K562 (cell line): ENCODE data around the gene CBLC. TPM values are rescaled to one million over a fixed set of nuclear protein-coding genes. Genes with fewer than 3 reads are reported as not detected.

Source experiments
- ATAC-seq: fragments of 200-7000 bp; cut with Tn5 transposase; 3 replicates; pipeline ENCODE4 v1.9.1; 2020; ENCODE audit warnings: moderate library complexity
- BruUV-seq: library from RNA; stranded (reverse); fragments of 400-500 nt; replicated peaks from 2 replicates; lab custom pipeline; 2021; lab: Mats Ljungman, UMichigan
- CTCF ChIA-PET: fragments of 300-600 bp; formaldehyde crosslinking; extraction: SDS; loops from one replicate; lab custom pipeline; 2021; ENCODE audit warnings: low intra/inter-chr PET ratio; lab: Yijun Ruan, JAX
- POLR2A ChIA-PET: fragments of 300-600, 350-650 bp; sonication (Branson Sonifier 250); formaldehyde crosslinking; extraction: SDS; loops from one replicate; lab custom pipeline; 2021; ENCODE audit warnings: antibody characterized with exemption, inconsistent platforms; lab: Yijun Ruan, JAX
- DNase-seq, 4 experiments: peaks; one replicate each; pipeline versions ENCODE4 v3.0.0 to v3.0.0-alpha.2; 2011 to 2018; ENCODE audit warnings: low spot score in 3 of 4, mixed read lengths in 3 of 4; ENCODE audit errors: extremely low read depth in 1 of 4
- FAIRE-seq: peaks from 2 replicates; lab custom pipeline; 2011; peaks lifted over from hg19 to GRCh38; lab: Jason Lieb, UNC
- H2AFZ ChIP-seq: 2 replicates; pipeline ENCODE4 v1.6.0; 2011; ENCODE audit warnings: low read depth, low read length, control low read depth, inconsistent platforms
- H3K27ac ChIP-seq: fragments of 200-600 bp; 3 replicates; pipeline ENCODE4 v1.8.0; 2011; ENCODE audit warnings: low read depth, mild to moderate bottlenecking, control low read depth, inconsistent platforms, low read length, moderate library complexity, mixed read lengths; ENCODE audit errors: extremely low read depth
- H3K27me3 ChIP-seq, 2 experiments: fragments of 300-600 bp in 1 of 2; 2 replicates in 1 of 2; 3 replicates in 1 of 2; pipeline versions ENCODE4 v1.6.0 to v1.8.0; 2011; ENCODE audit warnings: inconsistent platforms in 2 of 2, low read length in 2 of 2, mild to moderate bottlenecking in 1 of 2, mixed read lengths in 1 of 2, moderate library complexity in 1 of 2; ENCODE audit not compliant: control insufficient read depth in 2 of 2, insufficient read depth in 2 of 2
- H3K36me3 ChIP-seq: fragments of 300-600 bp; 3 replicates; pipeline ENCODE4 v1.8.0; 2011; ENCODE audit warnings: mild to moderate bottlenecking, low read length, inconsistent platforms; ENCODE audit not compliant: control insufficient read depth, insufficient read depth
- H3K4me1 ChIP-seq, 2 experiments: fragments of 200-600 bp in 1 of 2; replicated peaks in 1 of 2; 2 replicates in 1 of 2; 3 replicates in 1 of 2; pipeline versions ENCODE4 v1.5.1 to v1.8.0; 2011; ENCODE audit warnings: inconsistent platforms in 2 of 2, low read length in 2 of 2, mild to moderate bottlenecking in 1 of 2, mixed read lengths in 1 of 2, moderate library complexity in 1 of 2; ENCODE audit not compliant: control insufficient read depth in 2 of 2, insufficient read depth in 2 of 2
- H3K4me2 ChIP-seq: 2 replicates; pipeline ENCODE4 v1.6.1; 2011; ENCODE audit warnings: low read length, control low read depth, inconsistent platforms, mixed read lengths; ENCODE audit not compliant: insufficient read depth
- H3K4me3 ChIP-seq: fragments of 200-600 bp; sonication (generic), shearing (Covaris generic); 2 replicates; pipeline ENCODE4 v1.5.1; 2016; ENCODE audit warnings: control low read depth, inconsistent platforms
- H3K79me2 ChIP-seq: fragments of 200-600 bp; 3 replicates; pipeline ENCODE4 v1.8.0; 2011; ENCODE audit warnings: low read length, inconsistent platforms; ENCODE audit not compliant: control insufficient read depth, insufficient read depth
- H3K9ac ChIP-seq, 2 experiments: 2 replicates each; pipeline versions ENCODE4 v1.6.0 to v1.6.1; 2011; ENCODE audit warnings: low read depth in 2 of 2, low read length in 2 of 2, control low read depth in 1 of 2, inconsistent platforms in 1 of 2, mild to moderate bottlenecking in 1 of 2, mixed read lengths in 1 of 2; ENCODE audit not compliant: insufficient read depth in 1 of 2
- H3K9me1 ChIP-seq: one replicate; pipeline ENCODE4 v1.6.0; 2011; ENCODE audit warnings: inconsistent platforms, mild to moderate bottlenecking, low read length, moderate library complexity; ENCODE audit not compliant: control insufficient read depth, insufficient read depth
- H3K9me3 ChIP-seq: replicated peaks from 2 replicates; pipeline ENCODE4 v1.5.1; 2011; ENCODE audit warnings: low read depth, low read length, inconsistent platforms; ENCODE audit not compliant: control insufficient read depth, insufficient read depth
- H4K20me1 ChIP-seq: replicated peaks from 2 replicates; pipeline ENCODE4 v1.6.1; 2011; ENCODE audit warnings: low read length, inconsistent platforms, mixed read lengths; ENCODE audit not compliant: control insufficient read depth, insufficient read depth
- ADNP ChIP-seq: fragments of 200-800 bp; sonication (Bioruptor generic); IDR thresholded peaks from 2 replicates; pipeline ENCODE4 v1.6.1; 2016; ENCODE audit warnings: missing genetic modification characterization, missing compliant biosample characterization
- BCOR ChIP-seq: fragments of 450-650 bp; IDR thresholded peaks from 2 replicates; pipeline ENCODE4 v1.6.1; 2016
- BHLHE40 ChIP-seq: IDR thresholded peaks from 2 replicates; pipeline ENCODE4 v1.6.1; 2011; ENCODE audit warnings: low read length, improper control_type of control experiment
- BRD9 ChIP-seq: fragments of 450-650 bp; IDR thresholded peaks from 2 replicates; pipeline ENCODE4 v1.6.1; 2018; ENCODE audit warnings: low read depth; ENCODE audit not compliant: partially characterized antibody
- CCAR2 ChIP-seq: fragments of 200-400 bp; formaldehyde crosslinking; IDR thresholded peaks from 2 replicates; pipeline ENCODE4 v1.6.1; 2017; ENCODE audit warnings: mild to moderate bottlenecking, low read depth, low read length
- HEY1 ChIP-seq: fragments of 250-450 bp; sonication (Bioruptor Pico); IDR thresholded peaks from 2 replicates; pipeline ENCODE4 v1.5.0; 2020; ENCODE audit warnings: mild to moderate bottlenecking, moderate library complexity, borderline replicate concordance
- PTTG1 ChIP-seq: fragments of 450-650 bp; IDR thresholded peaks from 2 replicates; pipeline ENCODE4 v1.6.1; 2016; ENCODE audit warnings: low read depth, mild to moderate bottlenecking, missing genetic modification characterization, missing compliant biosample characterization
- RBM25 ChIP-seq: fragments of 200-400 bp; formaldehyde crosslinking; IDR thresholded peaks from 2 replicates; pipeline ENCODE4 v1.6.1; 2018; ENCODE audit warnings: low read length, low read depth, moderate library complexity; ENCODE audit not compliant: severe bottlenecking
- RUNX1 ChIP-seq: sonication (generic); IDR thresholded peaks from 2 replicates; pipeline ENCODE4 v1.6.1; 2016; ENCODE audit warnings: antibody characterized with exemption, low read depth
- SETDB1 ChIP-seq: IDR thresholded peaks from one replicate; pipeline ENCODE4 v1.6.1; 2012; ENCODE audit warnings: low read length, control low read depth, inconsistent platforms
- SUPT5H ChIP-seq: fragments of 450-650 bp; IDR thresholded peaks from 2 replicates; pipeline ENCODE4 v1.6.1; 2016
- ZFP36 ChIP-seq: fragments of 150-350 bp; IDR thresholded peaks from 2 replicates; pipeline ENCODE4 v1.6.1; 2018; ENCODE audit warnings: low read length, low read depth; ENCODE audit not compliant: partially characterized antibody
- ZNF121 ChIP-seq: sonication (generic); formaldehyde crosslinking; conservative IDR thresholded peaks from 2 replicates; pipeline ENCODE4 v1.8.0; 2022; ENCODE audit warnings: missing genetic modification reagents
- ZNF217 ChIP-seq: sonication (generic); formaldehyde crosslinking; IDR thresholded peaks from 2 replicates; pipeline ENCODE4 v1.8.0; 2022; ENCODE audit warnings: mild to moderate bottlenecking, missing genetic modification reagents
- ZNF785 ChIP-seq: fragments of 250-450 bp; sonication (Bioruptor Pico); IDR thresholded peaks from 2 replicates; pipeline ENCODE4 v1.4.0; 2020; ENCODE audit warnings: mild to moderate bottlenecking
- ZNF79 ChIP-seq: fragments of 250-450 bp; sonication (Bioruptor Pico); IDR thresholded peaks from 2 replicates; pipeline ENCODE4 v1.4.0; 2020; ENCODE audit warnings: low read depth, mild to moderate bottlenecking, moderate library complexity
- WGBS: fragments of 100-300 bp; shearing (Covaris generic); methylation state at CpG from one replicate; pipeline ENCODE4 v1.1.6; 2016; ENCODE audit warnings: low coverage, mixed read lengths; ENCODE audit not compliant: insufficient coverage; ENCODE audit errors: missing lambda C conversion rate; 5-methylcytosine and 5-hydroxymethylcytosine counted together
- in situ Hi-C: fragments of 300-500 bp; cut with MboI; formaldehyde crosslinking; loops from 4 replicates; pipeline ENCODE4 v1.15.0; 2018; ENCODE audit warnings: inconsistent platforms, mixed read lengths
- intact Hi-C: fragments of 100-400 bp; cut with micrococcal nuclease; formaldehyde crosslinking; loops from 2 replicates; pipeline ENCODE4 v1.14.2; 2022
- polyA plus RNA-seq, 8 experiments: library from polyadenylated mRNA; depleted of rRNA in 4 of 8; stranded (reverse) in 5 of 8; unstranded in 3 of 8; fragments of >200 nt; fragmentation: Nextera tagmentation in 2 of 8; fragmentation: Illumina TruSeq in 1 of 8; extraction: Ambion mirVana in 2 of 8; extraction: Trizol in 1 of 8; gene quantifications; 2 replicates each; pipeline versions ENCODE4 v1.2.1 to v1.2.3, GENCODE V29; 2011 to 2014; ENCODE audit warnings: inconsistent platforms in 1 of 8, missing spikeins in 1 of 8
- total RNA-seq, 7 experiments: library from RNA; depleted of rRNA in 6 of 7; stranded (reverse); fragments of >200 nt in 6 of 7; fragmentation: Illumina TruSeq in 2 of 7; extraction: Trizol in 2 of 7; gene quantifications; 2 replicates each; pipeline versions ENCODE4 v1.2.1 to v1.2.3, GENCODE V29; 2011 to 2021; ENCODE audit warnings: low replicate concordance in 1 of 7

CBLC gene
- total and polyA plus RNA-seq, 9 of the 15 experiments (the other 6 are each of a cell fraction or from before 2014, with no cell fraction given) = 0.09 TPM; not detected in 8

GRCh38 chr19:44788971-44789370, 11.3 kb downstream of the CBLC start:
- no peaks in the 10 kb centered on the region for H3K36me3 ChIP-seq
- H3K79me2 ChIP-seq = no peaks in the 10 kb centered on the region
- H3K4me2 ChIP-seq = no peak overlapping the region
- H3K9me3 ChIP-seq = no peaks in the 10 kb centered on the region
- no peak overlapping the region for H3K27ac ChIP-seq
- ATAC-seq (no peak), FAIRE-seq (no peak), DNase-seq (no peak)
- no peak overlapping the region for H3K4me3 ChIP-seq
- POLR2A ChIA-PET = interaction anchor here (0.6 to 0.7 kb wide), 2 partner anchors 167 to 171 kb away, joined by 3 to 6 read pairs; no protein-coding TSS in a partner anchor
- no TSS peak for BruUV-seq
- no peaks in the 10 kb centered on the region for H3K9me1 ChIP-seq
- intact Hi-C loops = no loop called here
- TF ChIP-seq ZNF121 (CRISPR knock-in tag) = peak; percentile 29; the same call in 1 of the 2 replicates
- TF ChIP-seq HEY1 (CRISPR knock-in tag) = no peak
- TF ChIP-seq ZNF785 (CRISPR knock-in tag) = no peak
- peak; percentile 38; the same call in 1 of the 2 replicates for TF ChIP-seq ADNP
- TF ChIP-seq CCAR2 = no peak
- TF ChIP-seq RUNX1 = no peak
- TF ChIP-seq ZFP36 = peak; percentile 67
- TF ChIP-seq RBM25 = peak; percentile 71
- no peak for TF ChIP-seq SUPT5H
- TF ChIP-seq ZNF217 = no peak
- TF ChIP-seq ZNF79 = no peak
- TF ChIP-seq BRD9 = peak; percentile 64
- no peak for TF ChIP-seq SETDB1
- peak; percentile 50; the same call in 1 of the 2 replicates for TF ChIP-seq BCOR
- TF ChIP-seq BHLHE40 = no peak
- TF ChIP-seq PTTG1 (tag) = no peak
- H3K9ac ChIP-seq = peak overlapping the region in 1 of 2 experiments; percentile 36; a peak in 1 of 4 replicates
- in situ Hi-C loops = loop anchor here (5.0 kb wide), 1 partner anchor 53 kb away; no protein-coding TSS in a partner anchor
- CTCF ChIA-PET = no interaction called here
- H4K20me1 ChIP-seq = no peaks in the 10 kb centered on the region
- WGBS = 39% methylated on average over 6 of the region's 6 CpGs
- no peaks in the 10 kb centered on the region; a peak in 2 of 5 replicates for H3K4me1 ChIP-seq
- no peaks in the 10 kb centered on the region for H3K27me3 ChIP-seq
- H2AFZ ChIP-seq = no peak overlapping the region
